Epithelial cell of proximal tubule (primary cell): ENCODE data around the gene STK36. TPM values are rescaled to one million over a fixed set of nuclear protein-coding genes. Genes with fewer than 3 reads are reported as not detected.
A peak's percentile ranks its signal among the peaks of the same experiment; 100 is the strongest.

ENCODE experiments used
- DNase-seq: peaks from one replicate; pipeline ENCODE4 v3.0.0-alpha.2; 2011; ENCODE audit warnings: low read depth
- H3K4me3 ChIP-seq: 2 replicates; pipeline ENCODE4 v1.5.1; 2011; ENCODE audit warnings: low read depth, mild to moderate bottlenecking, low read length
- total RNA-seq: library from RNA; depleted of rRNA; stranded (reverse); fragments of >200 nt; gene quantifications from 2 replicates; pipeline ENCODE4 v1.2.3, GENCODE V29; 2015
- TF ChIP-seq, protein P1 (sequence below): conservative IDR thresholded peaks from 2 replicates; pipeline ENCODE4 v1.5.1; 2012; ENCODE audit warnings: low read depth, mild to moderate bottlenecking, low read length

Gene STK36
- total RNA-seq, 1 donor from 2014 or later: 16.0 TPM

DNA sequence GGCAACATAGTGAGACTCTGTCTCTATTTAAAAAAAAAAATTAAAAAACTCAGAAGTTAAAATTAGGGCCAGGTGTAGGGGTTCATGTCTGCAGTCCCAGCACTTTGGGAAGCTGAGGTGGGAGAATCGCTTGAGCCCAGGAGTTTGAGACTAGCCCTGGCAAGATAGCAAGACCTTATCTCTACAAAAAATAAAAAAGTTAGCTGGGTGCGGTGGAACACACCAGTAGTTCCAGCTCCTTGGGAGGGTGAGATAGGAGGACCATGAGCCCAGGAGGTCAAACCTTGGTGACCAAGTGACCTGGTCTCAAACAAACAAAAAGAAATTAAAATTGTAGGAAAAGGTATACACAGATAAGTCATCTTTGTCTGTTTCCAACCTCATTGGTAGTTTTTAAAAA, 50.0 kb downstream of the STK36 start:
- TF ChIP-seq, protein P1, sequence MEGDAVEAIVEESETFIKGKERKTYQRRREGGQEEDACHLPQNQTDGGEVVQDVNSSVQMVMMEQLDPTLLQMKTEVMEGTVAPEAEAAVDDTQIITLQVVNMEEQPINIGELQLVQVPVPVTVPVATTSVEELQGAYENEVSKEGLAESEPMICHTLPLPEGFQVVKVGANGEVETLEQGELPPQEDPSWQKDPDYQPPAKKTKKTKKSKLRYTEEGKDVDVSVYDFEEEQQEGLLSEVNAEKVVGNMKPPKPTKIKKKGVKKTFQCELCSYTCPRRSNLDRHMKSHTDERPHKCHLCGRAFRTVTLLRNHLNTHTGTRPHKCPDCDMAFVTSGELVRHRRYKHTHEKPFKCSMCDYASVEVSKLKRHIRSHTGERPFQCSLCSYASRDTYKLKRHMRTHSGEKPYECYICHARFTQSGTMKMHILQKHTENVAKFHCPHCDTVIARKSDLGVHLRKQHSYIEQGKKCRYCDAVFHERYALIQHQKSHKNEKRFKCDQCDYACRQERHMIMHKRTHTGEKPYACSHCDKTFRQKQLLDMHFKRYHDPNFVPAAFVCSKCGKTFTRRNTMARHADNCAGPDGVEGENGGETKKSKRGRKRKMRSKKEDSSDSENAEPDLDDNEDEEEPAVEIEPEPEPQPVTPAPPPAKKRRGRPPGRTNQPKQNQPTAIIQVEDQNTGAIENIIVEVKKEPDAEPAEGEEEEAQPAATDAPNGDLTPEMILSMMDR: no peak
- no peak overlapping the region for H3K4me3 ChIP-seq
- DNase-seq: no peak

DNA sequence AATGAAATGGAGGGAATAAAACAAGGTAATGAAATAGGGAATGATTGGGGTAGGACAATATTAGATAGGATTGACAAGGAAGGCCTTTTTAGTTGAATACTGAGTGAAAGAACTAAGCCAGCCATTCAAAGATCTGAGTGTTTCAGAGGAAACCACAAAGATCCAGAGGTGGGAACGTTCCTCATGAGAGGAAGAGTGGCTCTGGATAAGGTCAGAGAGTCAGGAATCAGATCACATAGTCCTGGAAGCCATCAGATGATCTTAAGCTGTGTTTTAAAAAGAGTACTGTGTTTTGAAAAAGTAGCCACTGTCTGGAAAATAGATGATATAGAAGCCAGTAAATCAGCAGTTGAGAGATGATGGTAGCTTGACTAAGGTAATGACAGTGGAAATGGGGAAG, 50.5 kb downstream of the STK36 start:
- TF ChIP-seq, protein P1: no peak
- H3K4me3 ChIP-seq: no peak overlapping the region
- no peak for DNase-seq

DNA sequence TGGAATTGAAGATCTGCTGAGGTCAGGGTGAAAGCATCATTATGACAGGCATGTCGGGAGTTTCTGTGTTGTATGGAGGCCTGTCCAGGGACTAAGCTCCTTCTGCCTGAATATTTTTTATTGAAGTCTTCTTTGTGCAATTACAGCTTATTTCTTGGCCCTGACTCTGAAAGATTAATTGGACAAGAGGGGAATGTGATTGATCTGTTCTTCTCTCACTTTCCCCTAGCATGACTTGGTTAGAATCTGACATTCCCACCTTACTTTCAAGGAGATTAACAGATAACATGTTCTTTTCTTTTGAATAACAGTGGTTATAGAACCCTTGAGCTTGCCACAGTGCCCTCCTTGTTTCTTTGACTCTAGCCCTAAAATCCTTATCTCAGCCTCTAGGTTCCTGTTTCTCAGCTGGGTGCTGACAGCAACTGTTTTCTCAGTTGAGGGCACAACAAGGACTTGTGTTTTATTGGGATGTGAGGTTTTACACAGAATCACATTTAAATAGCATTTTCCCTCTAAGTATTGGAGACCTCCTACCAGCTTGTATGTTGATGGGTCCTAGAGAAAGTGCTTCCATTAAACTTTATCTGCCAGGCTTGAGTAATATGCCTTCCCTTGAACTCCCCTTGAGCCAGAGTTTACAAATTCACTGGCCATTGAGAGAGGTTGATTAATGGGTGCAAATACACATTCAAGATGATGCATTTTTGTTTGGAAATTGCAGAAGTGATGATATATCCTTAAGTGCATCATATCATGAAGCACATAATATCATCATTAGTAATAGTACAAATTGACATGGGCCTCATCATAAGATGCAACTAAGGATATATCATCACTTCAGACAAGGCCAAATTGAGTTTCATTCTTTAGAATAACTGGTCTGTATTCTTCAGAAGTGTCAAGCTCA, 51.2 kb downstream of the STK36 start:
- TF ChIP-seq, protein P1: no peak
- DNase-seq: no peak
- no peak overlapping the region for H3K4me3 ChIP-seq

DNA sequence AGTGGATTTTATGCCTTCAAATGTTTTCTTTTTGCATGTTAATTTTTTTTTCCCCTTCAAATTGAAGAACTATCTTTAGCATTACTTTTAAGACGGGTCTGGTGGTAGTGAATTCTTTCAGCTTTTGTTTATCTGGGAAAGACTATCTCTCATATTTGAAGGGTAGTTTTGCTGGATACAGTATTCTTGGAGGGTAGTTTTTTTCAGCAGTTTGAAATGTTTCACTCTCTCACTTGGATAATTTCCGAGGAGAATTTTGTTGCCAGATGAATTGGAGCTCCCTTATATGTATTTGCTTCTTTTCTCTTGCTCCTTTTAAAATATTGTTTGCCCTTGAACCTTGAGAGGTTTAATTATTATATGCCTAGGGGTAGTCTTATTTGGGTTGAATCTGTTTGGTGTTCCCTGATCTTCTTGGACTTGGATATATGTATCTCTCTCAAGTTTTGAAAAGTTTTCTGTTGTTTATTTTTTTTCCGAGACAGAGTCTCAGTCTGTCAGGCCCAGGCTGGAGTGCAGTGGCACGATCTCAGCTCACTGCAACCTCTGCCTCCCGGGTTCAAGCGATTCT, 54.2 kb downstream of the STK36 start:
- TF ChIP-seq, protein P1: no peak
- DNase-seq: no peak
- H3K4me3 ChIP-seq: no peak overlapping the region

DNA sequence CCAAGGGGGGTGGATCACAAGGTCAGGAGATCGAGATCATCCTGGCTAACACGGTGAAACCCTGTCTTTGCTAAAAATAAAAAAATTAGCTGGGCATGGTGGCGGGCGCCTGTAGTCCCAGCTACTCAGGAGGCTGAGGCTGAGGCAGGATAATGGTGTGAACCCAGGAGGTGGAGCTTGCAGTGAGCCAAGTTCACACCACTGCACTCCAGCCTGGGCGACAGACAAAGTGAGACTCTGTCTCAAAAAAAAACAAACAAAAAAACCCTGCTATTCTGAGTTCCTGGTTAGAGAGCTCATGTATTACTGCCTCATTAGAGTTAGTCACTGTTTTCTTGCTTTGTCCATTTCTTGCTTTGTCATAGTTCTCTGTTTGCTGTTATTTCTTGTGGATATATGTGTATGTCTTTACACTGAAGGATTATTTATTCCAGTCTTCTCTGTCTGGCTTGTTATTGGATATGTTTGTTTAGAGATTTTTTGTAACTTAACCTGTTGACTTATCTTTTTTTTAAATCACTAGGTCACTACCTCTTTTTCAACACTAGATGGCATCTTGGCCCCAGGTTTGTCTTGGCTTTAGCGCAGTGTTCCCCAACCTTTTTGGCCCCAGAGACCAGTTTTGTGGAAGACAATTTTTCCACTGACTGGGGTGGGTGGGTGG, 55.7 kb downstream of the STK36 start:
- no peak overlapping the region for H3K4me3 ChIP-seq
- DNase-seq: no peak
- TF ChIP-seq, protein P1: peak; percentile 56

DNA sequence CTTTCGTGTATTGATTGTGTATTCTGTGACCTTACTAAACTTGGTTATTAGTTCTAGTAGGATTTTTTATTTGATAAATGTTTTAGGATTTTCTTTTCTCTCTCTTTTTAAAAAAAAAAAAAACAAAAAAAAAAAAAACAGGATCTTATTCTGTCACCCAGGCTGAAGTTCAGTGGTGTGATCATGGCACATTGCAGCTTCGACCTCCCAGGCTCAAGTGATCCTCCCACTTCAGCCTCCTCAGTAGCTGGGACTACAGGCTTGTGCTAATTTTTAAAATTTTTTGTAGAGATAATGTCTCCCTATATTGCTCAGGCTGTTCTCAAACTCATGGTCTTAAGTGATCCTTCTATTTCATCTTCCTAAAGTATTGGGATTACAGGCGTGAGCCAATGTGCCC, 57.8 kb downstream of the STK36 start:
- DNase-seq: no peak
- no peak overlapping the region for H3K4me3 ChIP-seq
- TF ChIP-seq, protein P1: no peak
